WI38 (cell line): ENCODE results near the gene IRS1.

Experiments
- H3K4me3 ChIP-seq: 2 replicates; pipeline ENCODE4 v1.5.1; 2011; ENCODE audit warnings: low read depth, mild to moderate bottlenecking, control low read depth, low read length
- CTCF ChIP-seq: IDR thresholded peaks from 2 replicates; pipeline ENCODE4 v1.5.1; 2012; ENCODE audit warnings: low read depth, mild to moderate bottlenecking, control low read depth, low read length

The IRS1 gene

GRCh38 chr2:226763320-226763719 is 36.3 kb downstream of the IRS1 start:
- H3K4me3 ChIP-seq, result no peak overlapping the region
- TF ChIP-seq CTCF, result no peak

- TF ChIP-seq CTCF, result no peak
These were observed 38.4 kb downstream of the IRS1 start for GRCh38 chr2:226761195-226761583.

GRCh38 chr2:226760412-226761194 is 39.0 kb downstream of the IRS1 start:
- no peak for TF ChIP-seq CTCF
- H3K4me3 ChIP-seq, result no peak overlapping the region

More at GRCh38 chr2:226761195-226761583, 38.4 kb downstream of the IRS1 start:
- no peak overlapping the region for H3K4me3 ChIP-seq

GRCh38 chr2:226759768-226760167 is 39.9 kb downstream of the IRS1 start:
- H3K4me3 ChIP-seq, result no peak overlapping the region
- no peak for TF ChIP-seq CTCF

- no peak for TF ChIP-seq CTCF
These were observed 40.5 kb downstream of the IRS1 start for GRCh38 chr2:226758921-226759640.

GRCh38 chr2:226756131-226756530 is 43.5 kb downstream of the IRS1 start:
- H3K4me3 ChIP-seq, result no peak overlapping the region
- TF ChIP-seq CTCF, result no peak

More at GRCh38 chr2:226758921-226759640, 40.5 kb downstream of the IRS1 start:
- H3K4me3 ChIP-seq, result no peak overlapping the region

- H3K4me3 ChIP-seq, result peak overlapping the region; percentile 11
- no peak for TF ChIP-seq CTCF
These were observed 44.0 kb downstream of the IRS1 start for GRCh38 chr2:226755631-226756030.
